Natural killer cell (primary cell): ENCODE measurements around the gene ZNF880. TPM values are rescaled to one million over a fixed set of nuclear protein-coding genes. Genes with fewer than 3 reads are reported as not detected.

Experiments
- total RNA-seq, 4 donors: library from RNA; stranded (reverse); fragments of 120-200 nt in 1 of 4; gene quantifications; one replicate each; pipeline versions ENCODE4 v1.2.3 to v1.2.4, GENCODE V29; 2013 to 2022

The ZNF880 gene
- total RNA-seq, 3 donors from 2014 or later (not counting 1 experiment from before 2014, with no cell fraction given), result 23.1 to 33.2 (median 31.2) TPM

Other genes starting within 250 kb of the ZNF880 start
- gene ZNF616, start 230.0 kb upstream of the ZNF880 start, total RNA-seq, result 1 to 10 TPM; 3.8 to 7.1 (median 4.8) TPM
- 10 to 100 TPM; 27.9 to 40.2 (median 28.0) TPM for gene ZNF836, start 198.3 kb upstream of the ZNF880 start, total RNA-seq
- 100 to 1,000 TPM; 221 to 256 (median 232) TPM for gene PPP2R1A, start 179.9 kb upstream of the ZNF880 start, total RNA-seq
- 10 to 100 TPM; 29.4 to 36.9 (median 32.9) TPM for gene ZNF766, start 100.3 kb upstream of the ZNF880 start, total RNA-seq
- 1 to 10 TPM; 6.4 to 9.4 (median 7.6) TPM for gene ZNF480, start 72.8 kb upstream of the ZNF880 start, total RNA-seq
- under 1 TPM; 0.68 to 0.86 (median 0.82) TPM for gene ZNF610, start 33.7 kb upstream of the ZNF880 start, total RNA-seq
- 10 to 100 TPM; 28.8 to 36.5 (median 36.1) TPM for gene ZNF528, start 27.9 kb downstream of the ZNF880 start, total RNA-seq
- under 1 TPM in 1 of 3 donors, not detected in 2; 0.18 TPM for gene ZNF534, start 59.2 kb downstream of the ZNF880 start, total RNA-seq
- 1 to 10 TPM; 2.5 to 4.1 (median 3.0) TPM for gene ZNF578, start 83.6 kb downstream of the ZNF880 start, total RNA-seq
- 10 to 100 TPM; 43.8 to 69.1 (median 49.5) TPM for gene ZNF808, start 157.7 kb downstream of the ZNF880 start, total RNA-seq
- gene ZNF701, start 200.4 kb downstream of the ZNF880 start, total RNA-seq, result 10 to 100 TPM; 27.4 to 41.2 (median 28.4) TPM